ENCODE data around the gene CRYGS. TPM values are rescaled to one million over a fixed set of nuclear protein-coding genes. Genes with fewer than 3 reads are reported as not detected.
A peak's percentile ranks its signal among the peaks of the same experiment; 100 is the strongest.

CRYGS gene
- polyA plus RNA-seq, 1 of the 3 experiments (the other 2 are of a cell fraction): 2.1 TPM

- Histone ChIP-seq H3K79me2 (ENCODE audit: insufficient read depth) (peaks cover 44% of the 10 kb centered on the region), H3K4me1 (ENCODE audit: control insufficient read depth in 1 of 2, insufficient read depth in 2 of 2, low read depth in 1 of 2, low read length in 1 of 2) (peaks cover 16 to 17% of the 10 kb centered on the region in 2 experiments), H3K9me2 (no peaks in the 10 kb centered on the region), H3K4me3 (ENCODE audit: low read depth in 2 of 2, low read length in 1 of 2) (peak within 1 kb of the TSS; percentile 86 to 96), H3K9me3 (no peaks in the 10 kb centered on the region), H3F3A (replicated peaks; ENCODE audit: insufficient read depth) (no peaks in the 10 kb centered on the region), H3K36me3 (replicated peaks in 1 of 2; ENCODE audit: control insufficient read depth in 1 of 2, insufficient read depth in 2 of 2, low read length in 1 of 2) (peaks cover 25 to 28% of the 10 kb centered on the region in 2 experiments), H3K9ac (peak within 1 kb of the TSS; percentile 78), H2AFZ (ENCODE audit: low read depth) (peak within 1 kb of the TSS; percentile 94), H3K4me2 (peak within 1 kb of the TSS; percentile 97), H3K27me3 (ENCODE audit: insufficient read depth) (no peaks in the 10 kb centered on the region), H4K20me1 (ENCODE audit: insufficient read depth) (no peaks in the 10 kb centered on the region), H3K27ac (ENCODE audit: low read depth in 2 of 2, low read length in 1 of 2) (peak within 1 kb of the TSS; percentile 50 to 80; a peak in 3 of 4 replicates)
- 0% methylated on average over 42 of the region's 59 CpGs for WGBS (ENCODE audit: low lambda C conversion rate)
- peak; percentile 96 for DNase-seq
- ChIA-PET CTCF (interaction anchor here (1.1 to 2.6 kb wide), 3 partner anchors 30 to 252 kb away, joined by 3 to 7 read pairs (median 3); no protein-coding TSS in a partner anchor), POLR2A (interaction anchor here (0.8 to 1.4 kb wide), 5 partner anchors 17 to 633 kb away, joined by 3 to 17 read pairs (median 4); partner anchors contain the start of genes EIF4A2 and TRA2B)
- TF ChIP-seq TAF1 (IDR thresholded peaks at IDR 0.05; ENCODE audit: borderline replicate concordance, low read depth, low read length) (peak; percentile 96), ELF1 (IDR thresholded peaks at IDR 0.05) (peak; percentile 85), ZBTB33 (IDR thresholded peaks at IDR 0.05; ENCODE audit: borderline replicate concordance, low read depth) (peak; percentile 93), JUND (IDR thresholded peaks at IDR 0.05) (no peak), GABPA (IDR thresholded peaks at IDR 0.05; ENCODE audit: low read depth) (peak; percentile 66), FOSL2 (IDR thresholded peaks at IDR 0.05; ENCODE audit: borderline replicate concordance, low read depth) (no peak), EZH2phosphoT487 (IDR thresholded peaks at IDR 0.05; ENCODE audit: borderline replicate concordance, low read depth) (no peak), MEF2A (IDR thresholded peaks at IDR 0.05; ENCODE audit: borderline replicate concordance, low read depth) (no peak), SMC3 (IDR thresholded peaks at IDR 0.05; ENCODE audit: low read depth, low read length) (no peak), NRF1 (IDR thresholded peaks at IDR 0.05; ENCODE audit: low read depth, low read length) (0 out of 2 replicates have a peak, but pooled peaks have one; percentile 2), USF2 (IDR thresholded peaks at IDR 0.05; ENCODE audit: borderline replicate concordance, low read depth, low read length) (no peak), TEAD4 (IDR thresholded peaks at IDR 0.05; ENCODE audit: borderline replicate concordance, insufficient read depth) (no peak), RAD21 (IDR thresholded peaks at IDR 0.05; ENCODE audit: low read length) (no peak), YY1 (IDR thresholded peaks at IDR 0.05; ENCODE audit: low read depth) (no peak; the same call in 1 of the 2 replicates), GATA2 (CRISPR knock-in tag; IDR thresholded peaks at IDR 0.05) (no peak), TCF12 (IDR thresholded peaks at IDR 0.05) (peak; percentile 4; the same call in 1 of the 2 replicates), RFX5 (IDR thresholded peaks at IDR 0.05; ENCODE audit: low read length) (peak; percentile 93), CHD2 (IDR thresholded peaks at IDR 0.05; ENCODE audit: low read length, partially characterized antibody) (peak; percentile 97), FOXM1 (IDR thresholded peaks at IDR 0.05; ENCODE audit: low read depth) (no peak), MXI1 (IDR thresholded peaks at IDR 0.05; ENCODE audit: low read depth, low read length) (peak; percentile 80), SIN3A (IDR thresholded peaks at IDR 0.05; ENCODE audit: borderline replicate concordance, low read depth, low read length) (peak; percentile 84; the same call in 1 of the 2 replicates), PBX3 (IDR thresholded peaks at IDR 0.05) (peak; percentile 39; the same call in 1 of the 2 replicates), IRF3 (IDR thresholded peaks at IDR 0.05; ENCODE audit: low read depth, low read length) (peak; percentile 74), CTCF (IDR thresholded peaks at IDR 0.05) (no peak)
These were observed 26.1 kb upstream of the CRYGS start, which contains the start of gene DNAJB11 for GRCh38 chr3:186570096-186570940. TSS of gene DNAJB11 (plus strand) at chr3:186570720. CDS start at chr3:186570898, 178 bp downstream.
